GM23248 (cell line): ENCODE results near the gene NAP1L5.

Experiments
- EZH2 ChIP-seq: fragments of 200-600 bp; sonication (generic); IDR thresholded peaks from 2 replicates; pipeline ENCODE4 v1.6.1; 2018; ENCODE audit warnings: antibody characterized with exemption, mild to moderate bottlenecking; ENCODE audit not compliant: insufficient read depth, poor library complexity, severe bottlenecking
- EZH2phosphoT487 ChIP-seq: fragments of 200-600 bp; sonication (generic); IDR thresholded peaks from 2 replicates; pipeline ENCODE4 v1.6.1; 2018; ENCODE audit warnings: antibody characterized with exemption, moderate library complexity, mild to moderate bottlenecking, low read depth; ENCODE audit not compliant: insufficient read depth

DNA sequence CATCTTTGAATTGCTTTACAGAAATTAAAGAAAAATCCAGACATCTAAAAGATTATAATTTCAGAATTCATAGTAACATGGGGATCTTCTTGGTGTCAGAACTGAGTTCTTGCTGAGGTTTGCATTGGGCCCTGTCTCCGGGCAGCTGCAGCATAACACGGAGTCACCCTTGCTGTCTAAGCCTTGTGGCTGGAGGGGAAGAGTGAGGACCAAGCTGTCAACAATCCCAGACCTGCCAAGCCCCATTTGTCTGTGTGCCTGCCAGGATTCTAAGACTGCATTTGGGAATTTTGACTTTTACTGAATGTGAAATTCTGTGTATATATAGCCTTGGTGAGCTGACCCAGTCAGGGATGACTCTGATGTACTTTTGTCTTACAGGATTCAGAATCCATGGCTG is 25.2 kb upstream of the NAP1L5 start:
- TF ChIP-seq EZH2phosphoT487 (no peak), EZH2 (no peak)
